SW 1271 (cell line): ENCODE measurements around the gene HSP90B1.

Source experiments
- DNase-seq, 2 experiments: peaks; one replicate each; lab custom pipeline; 2025; lab: John Stamatoyannopoulos, UW

HSP90B1 gene

GRCh38 chr12:103973909-103974308 lies 43.7 kb downstream of the HSP90B1 start:
- no peak for DNase-seq

- DNase-seq, result no peak
Observed at GRCh38 chr12:103975368-103975767, 45.2 kb downstream of the HSP90B1 start.

GRCh38 chr12:103978384-103978982 lies 48.3 kb downstream of the HSP90B1 start:
- no peak for DNase-seq

- DNase-seq, result no peak
Observed at GRCh38 chr12:103986829-103987228, 56.6 kb downstream of the HSP90B1 start.

GRCh38 chr12:103994235-103994634 lies 64.0 kb downstream of the HSP90B1 start:
- DNase-seq, result no peak

GRCh38 chr12:103996595-103996994 lies 66.4 kb downstream of the HSP90B1 start:
- DNase-seq, result no peak

- no peak for DNase-seq
Observed at GRCh38 chr12:103997286-103997900, 67.2 kb downstream of the HSP90B1 start.
